GM12873 (cell line): ENCODE results near the gene RPP25.

Experiments
- CTCF ChIP-seq: IDR thresholded peaks from 2 replicates; pipeline ENCODE4 v1.5.1; 2012; ENCODE audit warnings: low read depth, mild to moderate bottlenecking, moderate library complexity, low read length, control low read depth; ENCODE audit not compliant: insufficient read depth; ENCODE audit errors: missing control alignments

The RPP25 gene

GRCh38 chr15:74995182-74995778, 38.7 kb upstream of the RPP25 start, which contains the start of gene SCAMP5:
Gene SCAMP5 (plus strand): TSS chr15:74995563. CDS start chr15:75011840, 16,277 bp downstream.
- no peak for TF ChIP-seq CTCF

GRCh38 chr15:74994685-74995084, 38.1 kb upstream of the RPP25 start:
- TF ChIP-seq CTCF: no peak

- TF ChIP-seq CTCF: no peak
Observed at GRCh38 chr15:74994236-74994635, 37.7 kb upstream of the RPP25 start.

- TF ChIP-seq CTCF: no peak
Observed at GRCh38 chr15:74992619-74993018, 36.0 kb upstream of the RPP25 start.

GRCh38 chr15:74989527-74989926, 33.0 kb upstream of the RPP25 start:
- TF ChIP-seq CTCF: no peak

GRCh38 chr15:74988007-74988800, 31.6 kb upstream of the RPP25 start:
- TF ChIP-seq CTCF: peak; percentile 49

GRCh38 chr15:74983725-74984231, 27.2 kb upstream of the RPP25 start:
- TF ChIP-seq CTCF: no peak
